K562 (cell line): ENCODE data around the gene CDYL. TPM values are rescaled to one million over a fixed set of nuclear protein-coding genes. Genes with fewer than 3 reads are reported as not detected.

Experiments used
- ATF1 ChIP-seq, 2 experiments: fragments of 450-650 bp in 1 of 2; IDR thresholded peaks; 2 replicates each; pipeline ENCODE4 v1.6.1; 2016; ENCODE audit warnings: missing compliant biosample characterization in 1 of 2, missing genetic modification characterization in 1 of 2
- ATF2 ChIP-seq: sonication (generic); formaldehyde crosslinking; IDR thresholded peaks from 2 replicates; pipeline ENCODE4 v1.8.1; 2022; ENCODE audit warnings: missing genetic modification reagents
- CBX2 ChIP-seq: fragments of 200-600 bp; sonication (generic); IDR thresholded peaks from one replicate; pipeline ENCODE4 v1.6.1; 2012; ENCODE audit warnings: mild to moderate bottlenecking, low read length, inconsistent platforms; ENCODE audit not compliant: insufficient read depth, poor library complexity, severe bottlenecking
- CEBPB ChIP-seq: fragments of 450-650 bp; IDR thresholded peaks from 2 replicates; pipeline ENCODE4 v1.6.1; 2016; ENCODE audit warnings: missing genetic modification characterization, missing compliant biosample characterization
- COPS2 ChIP-seq: fragments of 450-650 bp; conservative IDR thresholded peaks from 2 replicates; pipeline ENCODE4 v1.6.1; 2016; ENCODE audit warnings: mild to moderate bottlenecking, moderate library complexity
- CREB3L1 ChIP-seq: fragments of 450-650 bp; IDR thresholded peaks from 2 replicates; pipeline ENCODE4 v1.6.1; 2014; ENCODE audit warnings: low read depth, mild to moderate bottlenecking, moderate library complexity, borderline replicate concordance
- DPF2 ChIP-seq: fragments of 450-650 bp; IDR thresholded peaks from 2 replicates; pipeline ENCODE4 v1.6.1; 2016
- E2F1 ChIP-seq: sonication (generic); formaldehyde crosslinking; IDR thresholded peaks from 2 replicates; pipeline ENCODE4 v1.8.1; 2023; ENCODE audit warnings: mild to moderate bottlenecking, missing genetic modification reagents, moderate library complexity
- EGR1 ChIP-seq: fragments of 450-650 bp; conservative IDR thresholded peaks from 2 replicates; pipeline ENCODE4 v1.6.1; 2017; ENCODE audit warnings: mild to moderate bottlenecking
- ETV5 ChIP-seq: sonication (generic); formaldehyde crosslinking; IDR thresholded peaks from 2 replicates; pipeline ENCODE4 v1.4.0; 2020; ENCODE audit warnings: low read depth, mild to moderate bottlenecking, missing genetic modification reagents
- GABPB1 ChIP-seq: sonication (generic); formaldehyde crosslinking; IDR thresholded peaks from 2 replicates; pipeline ENCODE4 v1.8.0; 2022; ENCODE audit warnings: mild to moderate bottlenecking, missing genetic modification reagents
- GTF2A2 ChIP-seq: IDR thresholded peaks from 2 replicates; pipeline ENCODE4 v1.6.1; 2016; ENCODE audit warnings: mild to moderate bottlenecking, missing genetic modification characterization, missing compliant biosample characterization
- JUND ChIP-seq, 2 experiments: IDR thresholded peaks; 2 replicates in 1 of 2; 3 replicates in 1 of 2; pipeline ENCODE4 v1.6.1; 2011; ENCODE audit warnings: borderline replicate concordance in 2 of 2, low read depth in 2 of 2, low read length in 2 of 2, improper control_type of control experiment in 1 of 2, missing biosample characterization in 1 of 2, missing genetic modification characterization in 1 of 2, missing genetic modification reagents in 1 of 2
- MTA3 ChIP-seq: fragments of 450-650 bp; formaldehyde crosslinking; IDR thresholded peaks from 2 replicates; pipeline ENCODE4 v1.6.1; 2017; ENCODE audit warnings: mild to moderate bottlenecking, borderline replicate concordance
- PCBP1 ChIP-seq: fragments of 200-400 bp; formaldehyde crosslinking; IDR thresholded peaks from 2 replicates; pipeline ENCODE4 v1.6.1; 2018; ENCODE audit warnings: mild to moderate bottlenecking, low read depth, low read length; ENCODE audit not compliant: poor library complexity, severe bottlenecking
- PML ChIP-seq: IDR thresholded peaks from 2 replicates; pipeline ENCODE4 v1.6.1; 2012; ENCODE audit warnings: low read length, inconsistent platforms
- PURB ChIP-seq: sonication (generic); formaldehyde crosslinking; IDR thresholded peaks from 2 replicates; pipeline ENCODE4 v1.9.0; 2021; ENCODE audit warnings: low read depth, mild to moderate bottlenecking, missing genetic modification reagents
- RBM39 ChIP-seq: fragments of 200-400 bp; formaldehyde crosslinking; optimal IDR thresholded peaks from 2 replicates; pipeline ENCODE3; 2018; ENCODE audit warnings: low read depth, low read length
- SMAD4 ChIP-seq: fragments of 250-450 bp; sonication (Bioruptor Pico); conservative IDR thresholded peaks from 2 replicates; pipeline ENCODE4 v1.8.0; 2021; ENCODE audit warnings: inconsistent platforms, mild to moderate bottlenecking, moderate library complexity
- SMARCA4 ChIP-seq: fragments of 450-650 bp; IDR thresholded peaks from 2 replicates; pipeline ENCODE4 v1.6.1; 2016
- SOX6 ChIP-seq: fragments of 450-650 bp; IDR thresholded peaks from 2 replicates; pipeline ENCODE4 v1.6.1; 2014; ENCODE audit warnings: mild to moderate bottlenecking
- SRF ChIP-seq, 2 experiments: fragments of 250-450, 450-650 bp in 1 of 2; sonication (Bioruptor Pico) in 1 of 2; sonication (generic) in 1 of 2; formaldehyde crosslinking; IDR thresholded peaks; 2 replicates each; pipeline versions ENCODE4 v1.5.0 to v1.5.1; 2020 to 2022; ENCODE audit warnings: mild to moderate bottlenecking in 1 of 2, missing genetic modification reagents in 1 of 2
- TRIM24 ChIP-seq, 2 experiments: fragments of 450-650 bp; IDR thresholded peaks; 2 replicates each; pipeline ENCODE4 v1.6.1; 2016
- USF1 ChIP-seq: sonication (generic); formaldehyde crosslinking; IDR thresholded peaks from 2 replicates; pipeline ENCODE4 v1.9.0; 2022; ENCODE audit warnings: mild to moderate bottlenecking, missing genetic modification reagents
- ZNF197 ChIP-seq: fragments of 200-800 bp; sonication (Bioruptor generic); IDR thresholded peaks from 2 replicates; pipeline ENCODE4 v1.6.1; 2016; ENCODE audit warnings: low read depth, missing genetic modification characterization, missing compliant biosample characterization
- ZNF589 ChIP-seq: fragments of 200-800 bp; sonication (Bioruptor generic); IDR thresholded peaks from 2 replicates; pipeline ENCODE4 v1.6.1; 2016; ENCODE audit warnings: low read depth, missing genetic modification characterization, missing compliant biosample characterization
- polyA plus RNA-seq, 8 experiments: library from polyadenylated mRNA; depleted of rRNA in 4 of 8; stranded (reverse) in 5 of 8; unstranded in 3 of 8; fragments of >200 nt; fragmentation: Nextera tagmentation in 2 of 8; fragmentation: Illumina TruSeq in 1 of 8; extraction: Ambion mirVana in 2 of 8; extraction: Trizol in 1 of 8; gene quantifications; 2 replicates each; pipeline versions ENCODE4 v1.2.1 to v1.2.3, GENCODE V29; 2011 to 2014; ENCODE audit warnings: inconsistent platforms in 1 of 8, missing spikeins in 1 of 8
- total RNA-seq, 7 experiments: library from RNA; depleted of rRNA in 6 of 7; stranded (reverse); fragments of >200 nt in 6 of 7; fragmentation: Illumina TruSeq in 2 of 7; extraction: Trizol in 2 of 7; gene quantifications; 2 replicates each; pipeline versions ENCODE4 v1.2.1 to v1.2.3, GENCODE V29; 2011 to 2021; ENCODE audit warnings: low replicate concordance in 1 of 7

Gene CDYL
- total and polyA plus RNA-seq, 9 of the 15 experiments (the other 6 are each of a cell fraction or from before 2014, with no cell fraction given), result 8.1 to 45.8 (median 40.8) TPM

- TF ChIP-seq ATF2 (CRISPR knock-in tag), result no peak
- TF ChIP-seq CEBPB (tag), result no peak
- no peak for TF ChIP-seq CREB3L1
- 0 out of 2 replicates have a peak, but pooled peaks have one; percentile 50 for TF ChIP-seq SOX6
- no peak for TF ChIP-seq EGR1
- TF ChIP-seq ZNF589 (CRISPR knock-in tag), result no peak
- TF ChIP-seq CBX2, result no peak
- TF ChIP-seq SMAD4 (CRISPR knock-in tag), result 0 out of 2 replicates have a peak, but pooled peaks have one; percentile 19
- TF ChIP-seq SMARCA4, result 0 out of 2 replicates have a peak, but pooled peaks have one; percentile 31
- TF ChIP-seq GTF2A2 (tag), result no peak
- no peak for TF ChIP-seq SRF (CRISPR knock-in tag; IDR thresholded peaks at IDR 0.05)
- TF ChIP-seq JUND (IDR thresholded peaks at IDR 0.05; ENCODE audit: borderline replicate concordance, low read depth, low read length), result peak; percentile 86
- peak; percentile 89 for TF ChIP-seq JUND (tag; IDR thresholded peaks at IDR 0.05; ENCODE audit: borderline replicate concordance, low read depth, low read length)
- no peak for TF ChIP-seq ATF1 (CRISPR knock-in tag; IDR thresholded peaks at IDR 0.05)
- peak; percentile 74 for TF ChIP-seq ATF1 (tag; IDR thresholded peaks at IDR 0.05)
- no peak for TF ChIP-seq PML
- TF ChIP-seq MTA3, result no peak
- TF ChIP-seq GABPB1 (CRISPR knock-in tag), result no peak
- TF ChIP-seq TRIM24 (IDR thresholded peaks at IDR 0.05), result 0 out of 4 replicates have a peak, but pooled peaks of 1 of the 2 experiments have one; percentile 53
- TF ChIP-seq PCBP1, result no peak
- TF ChIP-seq E2F1 (CRISPR knock-in tag), result no peak
- no peak for TF ChIP-seq RBM39
- no peak for TF ChIP-seq USF1 (CRISPR knock-in tag)
- no peak for TF ChIP-seq ETV5 (CRISPR knock-in tag)
- TF ChIP-seq COPS2, result no peak
- TF ChIP-seq DPF2, result peak; percentile 46; the same call in 1 of the 2 replicates
- no peak for TF ChIP-seq PURB (CRISPR knock-in tag)
- TF ChIP-seq ZNF197 (CRISPR knock-in tag), result no peak
Measured at GRCh38 chr6:4800662-4801061, 24.5 kb downstream of the CDYL start (continued).
